Suprapubic skin (tissue), 4 donors: ENCODE results near the gene AQP7. TPM values are rescaled to one million over a fixed set of nuclear protein-coding genes. Genes with fewer than 3 reads are reported as not detected.

ENCODE experiments used
- DNase-seq, 2 donors: peaks; one replicate each; pipeline ENCODE4 v3.0.0-alpha.2; 2019; ENCODE audit warnings: low spot score in 2 of 2
- H3K27ac ChIP-seq: fragments of 200-600 bp; sonication (generic); one replicate; pipeline ENCODE4 v1.5.1; 2019
- H3K27me3 ChIP-seq: fragments of 200-600 bp; sonication (generic); one replicate; pipeline ENCODE4 v1.5.1; 2019
- H3K36me3 ChIP-seq: fragments of 200-600 bp; sonication (generic); one replicate; pipeline ENCODE4 v1.5.1; 2019
- H3K4me1 ChIP-seq: fragments of 200-600 bp; sonication (generic); one replicate; pipeline ENCODE4 v1.5.1; 2019
- H3K4me3 ChIP-seq: fragments of 200-600 bp; sonication (generic); one replicate; pipeline ENCODE4 v1.5.1; 2019; ENCODE audit warnings: mild to moderate bottlenecking
- H3K9me3 ChIP-seq: fragments of 200-600 bp; sonication (generic); one replicate; pipeline ENCODE4 v1.5.1; 2019
- EP300 ChIP-seq: sonication (generic); formaldehyde crosslinking; IDR thresholded peaks from one replicate; pipeline ENCODE4 v1.6.1; 2017; ENCODE audit warnings: antibody characterized with exemption
- POLR2A ChIP-seq, 2 donors: fragments of 450-650 bp; IDR thresholded peaks; one replicate each; pipeline ENCODE4 v1.6.1; 2017; ENCODE audit warnings: antibody characterized with exemption in 2 of 2, mild to moderate bottlenecking in 2 of 2, moderate library complexity in 2 of 2
- POLR2AphosphoS5 ChIP-seq, 3 donors: sonication (generic); formaldehyde crosslinking; IDR thresholded peaks; one replicate each; pipeline ENCODE4 v1.6.1; 2017; ENCODE audit warnings: antibody characterized with exemption in 3 of 3
- WGBS: methylation state at CpG from one replicate; pipeline ENCODE4 v1.1.5; 2018; 5-methylcytosine and 5-hydroxymethylcytosine counted together
- total RNA-seq, 4 donors: library from RNA; depleted of rRNA; stranded (reverse); fragments of >200 nt; gene quantifications; one replicate each; pipeline ENCODE4 v1.1.0, GENCODE V29; 2016
- TF ChIP-seq, protein P1 (sequence below), 2 donors: fragments of 200-600 bp in 1 of 2; fragments of 450-650 bp in 1 of 2; sonication (generic) in 1 of 2; IDR thresholded peaks; one replicate each; pipeline ENCODE4 v1.5.1; 2016 to 2019; ENCODE audit warnings: antibody characterized with exemption in 2 of 2, mild to moderate bottlenecking in 1 of 2, moderate library complexity in 1 of 2

Gene AQP7
- total RNA-seq, 4 donors from 2014 or later, result 2.1 to 66.5 (median 13.1) TPM

DNA sequence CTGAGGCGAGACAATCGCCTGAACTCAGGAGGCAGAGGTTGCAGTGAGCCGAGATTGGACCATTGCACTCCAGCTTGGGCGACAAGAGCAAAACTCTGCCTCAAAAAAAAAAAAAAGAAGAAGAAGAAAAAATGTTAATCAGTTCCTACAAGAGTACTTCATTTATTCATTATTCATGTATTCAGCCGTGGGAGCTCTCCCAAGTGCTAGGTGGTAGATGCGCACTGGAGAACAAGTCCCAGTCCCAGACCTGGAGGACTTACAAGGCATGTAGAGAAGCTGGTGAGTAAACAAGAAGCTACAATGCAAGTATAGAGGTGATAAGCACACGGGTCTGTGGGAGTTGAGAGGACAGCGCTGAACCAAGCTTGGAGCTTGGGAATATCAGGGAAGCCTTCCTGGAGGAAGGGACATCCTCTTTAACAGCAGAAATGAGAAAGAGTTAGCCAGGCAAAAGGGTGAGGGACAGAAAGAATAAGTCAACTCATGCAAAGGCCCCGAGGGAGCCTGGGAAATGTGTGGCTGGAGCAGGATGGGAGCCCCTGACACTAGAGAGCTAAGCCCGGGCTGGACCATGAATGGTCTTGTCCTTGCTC, 17.4 kb upstream of the AQP7 start:
- WGBS, result 58% methylated on average over 10 of the region's 10 CpGs
- no peak for TF ChIP-seq EP300
- H3K27me3 ChIP-seq, result no peaks in the 10 kb centered on the region
- peak overlapping the region; percentile 57 for H3K27ac ChIP-seq
- DNase-seq, result no peak
- no peak overlapping the region for H3K4me3 ChIP-seq
- H3K9me3 ChIP-seq, result no peaks in the 10 kb centered on the region
- H3K36me3 ChIP-seq, result no peaks in the 10 kb centered on the region
- peaks cover 46% of the 10 kb centered on the region for H3K4me1 ChIP-seq

DNA sequence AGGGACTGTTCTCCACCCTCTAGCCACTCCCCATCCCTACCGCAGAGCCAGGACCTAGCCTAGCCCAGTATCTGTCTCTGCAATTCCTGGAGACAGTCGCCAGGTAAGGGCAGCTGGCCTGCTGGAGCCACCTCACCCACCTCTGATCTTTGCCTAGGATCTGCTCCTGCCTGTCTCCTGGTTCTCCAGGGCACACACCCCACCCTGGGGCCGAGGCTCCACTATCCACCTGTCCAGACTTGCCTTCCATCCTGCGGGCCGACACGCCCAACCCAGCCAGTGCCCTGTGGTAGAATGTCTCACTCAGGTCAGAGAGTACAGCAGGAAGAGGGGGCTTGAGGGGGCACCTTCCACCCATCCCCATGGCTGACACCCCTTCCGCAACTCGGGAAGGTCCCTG, 15.7 kb upstream of the AQP7 start:
- Histone ChIP-seq H3K4me1 (peaks cover 53% of the 10 kb centered on the region), H3K27ac (peak overlapping the region; percentile 86), H3K36me3 (no peaks in the 10 kb centered on the region), H3K4me3 (no peak overlapping the region), H3K27me3 (no peaks in the 10 kb centered on the region), H3K9me3 (no peaks in the 10 kb centered on the region)
- TF ChIP-seq POLR2A (IDR thresholded peaks at IDR 0.05), result no peak
- peak in 1 of 3 donors; percentile 32 for TF ChIP-seq POLR2AphosphoS5 (IDR thresholded peaks at IDR 0.05)
- 68% methylated on average over 7 of the region's 8 CpGs for WGBS
- no peak for DNase-seq

DNA sequence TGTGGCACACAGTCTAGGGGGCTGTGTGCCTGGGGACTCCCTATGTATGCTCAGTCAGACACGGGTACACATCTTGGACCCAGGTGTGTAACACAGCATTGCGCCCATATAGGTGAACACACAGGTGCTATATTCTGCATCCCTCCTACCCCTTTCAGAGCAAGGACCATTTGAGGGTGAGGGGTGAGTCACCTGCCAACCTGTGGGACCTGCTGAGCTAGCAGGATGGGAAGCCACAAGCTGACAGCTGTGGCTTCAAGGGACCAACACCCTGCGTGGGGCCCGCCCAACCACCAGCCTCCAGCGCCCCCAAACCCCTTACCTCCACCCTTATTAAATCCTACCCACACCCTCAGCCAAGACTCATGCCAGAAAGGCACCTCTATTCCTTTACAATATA, 14.6 kb upstream of the AQP7 start:
- 38% methylated on average over 5 of the region's 5 CpGs for WGBS
- DNase-seq, result no peak
- Histone ChIP-seq H3K4me1 (peaks cover 53% of the 10 kb centered on the region), H3K27ac (peak overlapping the region; percentile 86), H3K9me3 (no peaks in the 10 kb centered on the region), H3K27me3 (no peaks in the 10 kb centered on the region), H3K36me3 (no peaks in the 10 kb centered on the region), H3K4me3 (no peak overlapping the region)
- TF ChIP-seq, protein P1, sequence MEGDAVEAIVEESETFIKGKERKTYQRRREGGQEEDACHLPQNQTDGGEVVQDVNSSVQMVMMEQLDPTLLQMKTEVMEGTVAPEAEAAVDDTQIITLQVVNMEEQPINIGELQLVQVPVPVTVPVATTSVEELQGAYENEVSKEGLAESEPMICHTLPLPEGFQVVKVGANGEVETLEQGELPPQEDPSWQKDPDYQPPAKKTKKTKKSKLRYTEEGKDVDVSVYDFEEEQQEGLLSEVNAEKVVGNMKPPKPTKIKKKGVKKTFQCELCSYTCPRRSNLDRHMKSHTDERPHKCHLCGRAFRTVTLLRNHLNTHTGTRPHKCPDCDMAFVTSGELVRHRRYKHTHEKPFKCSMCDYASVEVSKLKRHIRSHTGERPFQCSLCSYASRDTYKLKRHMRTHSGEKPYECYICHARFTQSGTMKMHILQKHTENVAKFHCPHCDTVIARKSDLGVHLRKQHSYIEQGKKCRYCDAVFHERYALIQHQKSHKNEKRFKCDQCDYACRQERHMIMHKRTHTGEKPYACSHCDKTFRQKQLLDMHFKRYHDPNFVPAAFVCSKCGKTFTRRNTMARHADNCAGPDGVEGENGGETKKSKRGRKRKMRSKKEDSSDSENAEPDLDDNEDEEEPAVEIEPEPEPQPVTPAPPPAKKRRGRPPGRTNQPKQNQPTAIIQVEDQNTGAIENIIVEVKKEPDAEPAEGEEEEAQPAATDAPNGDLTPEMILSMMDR (IDR thresholded peaks at IDR 0.05), result no peak
- peak in 1 of 3 donors; percentile 17 for TF ChIP-seq POLR2AphosphoS5 (IDR thresholded peaks at IDR 0.05)

DNA sequence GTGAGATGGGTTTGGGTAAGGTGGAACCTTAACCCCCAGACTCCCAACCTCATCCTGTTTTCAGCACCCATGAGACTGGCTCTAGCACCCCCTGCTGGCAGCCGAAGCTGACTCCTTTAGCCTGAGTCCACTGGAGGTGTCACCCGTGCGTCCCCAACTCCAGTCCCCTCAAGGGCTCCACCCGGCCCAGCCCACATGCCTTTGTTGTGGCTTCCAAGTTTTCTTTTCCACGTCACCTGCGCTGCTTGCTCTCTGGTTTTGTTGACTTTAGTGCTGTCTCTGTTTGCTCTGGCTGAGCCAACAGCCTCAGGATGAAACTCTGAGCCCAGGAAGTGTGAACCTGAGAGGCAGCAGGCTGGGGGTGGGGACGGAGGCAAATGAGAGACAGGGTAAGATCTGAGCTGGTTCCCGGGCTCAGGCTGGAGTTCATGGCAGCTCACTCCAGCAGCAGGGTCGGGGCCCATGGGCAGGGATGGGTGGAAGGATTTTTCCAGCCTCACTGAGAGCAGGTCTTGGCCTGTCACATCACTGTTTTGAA, 13.2 kb upstream of the AQP7 start:
- H3K27ac ChIP-seq, result peak overlapping the region; percentile 86

DNA sequence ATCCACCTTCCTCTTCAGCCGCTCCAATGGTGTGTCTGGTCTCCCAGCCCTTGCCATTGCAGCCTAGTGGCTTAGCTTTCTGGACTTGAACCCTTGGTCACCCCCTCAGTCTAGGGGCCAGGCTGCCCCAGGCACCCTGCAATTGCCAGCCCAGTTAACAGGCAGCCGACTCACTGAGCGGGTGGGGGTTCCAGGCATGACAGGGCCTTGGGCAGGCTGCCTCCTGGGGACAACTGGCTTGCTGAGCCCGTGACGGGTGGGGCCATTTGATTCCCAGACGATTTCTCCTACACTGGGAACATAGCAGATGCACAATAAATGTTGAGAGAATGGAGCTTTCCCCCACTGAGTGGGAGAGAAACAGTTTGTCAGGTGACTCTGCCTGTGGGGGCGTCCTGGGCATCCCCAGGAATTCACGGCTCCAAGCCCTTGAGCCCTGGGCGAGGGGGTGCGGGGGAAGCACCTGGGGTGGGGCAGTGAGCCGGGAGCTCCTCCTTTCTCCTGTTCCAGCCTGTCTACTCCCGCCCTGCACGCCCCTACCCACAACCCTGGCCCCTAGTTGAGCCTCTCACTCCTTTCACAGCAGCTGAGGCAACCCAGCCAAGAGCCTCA, 12.6 kb upstream of the AQP7 start:
- TF ChIP-seq POLR2AphosphoS5 (IDR thresholded peaks at IDR 0.05) (no peak), EP300 (no peak), POLR2A (IDR thresholded peaks at IDR 0.05) (no peak)
- TF ChIP-seq, protein P1 (IDR thresholded peaks at IDR 0.05), result no peak
- Histone ChIP-seq H3K27ac (peak overlapping the region; percentile 86), H3K4me1 (peaks cover 48% of the 10 kb centered on the region), H3K27me3 (no peaks in the 10 kb centered on the region), H3K9me3 (no peaks in the 10 kb centered on the region), H3K36me3 (no peaks in the 10 kb centered on the region), H3K4me3 (no peak overlapping the region)
- no peak for DNase-seq
- 24% methylated on average over 9 of the region's 13 CpGs for WGBS

More for the DNA sequence above, 13.2 kb upstream of the AQP7 start:
- 12% methylated on average over 9 of the region's 9 CpGs for whole genome bisulfite sequencing
- TF ChIP-seq POLR2AphosphoS5 (IDR thresholded peaks at IDR 0.05), result peak in 1 of 3 donors; percentile 6
- TF ChIP-seq, protein P1 (IDR thresholded peaks at IDR 0.05), result peak; percentile 63 to 73
- TF ChIP-seq EP300, result no peak
- no peak for TF ChIP-seq POLR2A (IDR thresholded peaks at IDR 0.05)
- Histone ChIP-seq H3K27me3 (no peaks in the 10 kb centered on the region), H3K4me3 (no peak overlapping the region), H3K4me1 (peaks cover 53% of the 10 kb centered on the region), H3K9me3 (no peaks in the 10 kb centered on the region), H3K36me3 (no peaks in the 10 kb centered on the region)
- DNase-seq, result peak; percentile 88 to 90

DNA sequence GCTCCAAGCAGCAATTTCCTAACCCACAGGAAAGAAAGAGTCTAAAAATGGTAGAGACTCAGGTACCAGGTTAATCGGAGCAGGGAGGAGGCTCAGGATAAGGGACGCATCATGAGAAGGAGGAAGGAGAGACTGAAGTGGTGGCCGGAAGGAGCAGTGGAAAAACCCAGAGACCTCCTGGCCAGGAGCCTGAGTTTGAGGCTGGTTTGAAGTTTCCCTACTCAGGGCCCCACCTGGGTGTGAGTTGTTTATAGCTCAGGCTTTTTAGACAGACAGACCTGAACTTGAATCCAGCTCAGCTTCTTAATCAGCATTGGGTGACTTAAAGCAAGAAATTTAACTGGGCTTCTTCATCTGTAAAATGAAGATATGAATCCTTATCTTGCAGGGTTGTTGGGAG, 11.9 kb upstream of the AQP7 start:
- DNase-seq, result no peak
- Histone ChIP-seq H3K4me1 (peaks cover 46% of the 10 kb centered on the region), H3K4me3 (no peak overlapping the region), H3K36me3 (no peaks in the 10 kb centered on the region), H3K9me3 (no peaks in the 10 kb centered on the region), H3K27me3 (no peaks in the 10 kb centered on the region), H3K27ac (peak overlapping the region; percentile 86)
- TF ChIP-seq POLR2AphosphoS5 (IDR thresholded peaks at IDR 0.05) (no peak), POLR2A (IDR thresholded peaks at IDR 0.05) (no peak), EP300 (no peak)
- TF ChIP-seq, protein P1 (IDR thresholded peaks at IDR 0.05), result no peak
- WGBS, result 32% methylated on average over 3 of the region's 3 CpGs
